UCSD-AML1 (cell line): ENCODE data around the gene PADI4.
A peak's percentile ranks its signal among the peaks of the same experiment; 100 is the strongest.

Source experiments
- DNase-seq: peaks from one replicate; lab custom pipeline; 2025; ENCODE audit not compliant: unreplicated experiment; lab: John Stamatoyannopoulos, UW

The PADI4 gene

DNA sequence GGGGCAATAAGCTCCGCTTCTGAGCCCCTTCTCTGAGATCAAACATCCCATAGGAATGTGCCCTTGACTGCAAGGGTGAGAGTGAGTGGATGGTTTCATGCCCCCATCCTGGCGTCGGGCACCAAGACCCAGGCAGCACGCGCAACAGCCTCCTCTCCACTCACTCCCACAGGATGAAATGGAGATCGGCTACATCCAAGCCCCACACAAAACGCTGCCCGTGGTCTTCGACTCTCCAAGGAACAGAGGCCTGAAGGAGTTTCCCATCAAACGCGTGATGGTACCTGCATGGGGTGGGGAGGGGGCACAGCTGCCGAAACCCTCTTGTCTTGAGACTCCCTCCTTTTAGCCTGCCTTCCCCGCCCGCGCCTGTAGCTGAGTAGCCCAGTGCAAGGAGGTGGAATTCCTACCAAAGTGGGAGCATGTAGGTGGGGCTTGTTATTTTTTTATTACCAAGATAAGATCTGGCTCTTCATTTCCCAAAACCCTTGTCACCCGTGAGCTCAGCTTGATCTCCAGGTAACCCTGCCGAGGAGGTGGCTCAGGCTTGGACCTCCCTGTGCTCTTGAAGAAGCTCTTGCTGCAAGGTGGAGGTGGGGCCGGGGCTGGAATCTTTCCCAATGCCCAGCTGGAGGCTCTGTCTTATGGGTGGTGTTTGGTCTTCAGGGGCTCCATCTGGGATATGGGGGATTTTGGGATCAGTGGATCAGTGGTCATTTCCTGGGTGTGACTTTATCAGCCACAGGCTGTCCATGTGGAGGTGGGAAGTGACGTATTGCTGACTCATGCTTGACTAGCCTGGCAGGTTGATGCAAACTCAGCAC, 40.0 kb downstream of the PADI4 start:
- DNase-seq, result no peak

DNA sequence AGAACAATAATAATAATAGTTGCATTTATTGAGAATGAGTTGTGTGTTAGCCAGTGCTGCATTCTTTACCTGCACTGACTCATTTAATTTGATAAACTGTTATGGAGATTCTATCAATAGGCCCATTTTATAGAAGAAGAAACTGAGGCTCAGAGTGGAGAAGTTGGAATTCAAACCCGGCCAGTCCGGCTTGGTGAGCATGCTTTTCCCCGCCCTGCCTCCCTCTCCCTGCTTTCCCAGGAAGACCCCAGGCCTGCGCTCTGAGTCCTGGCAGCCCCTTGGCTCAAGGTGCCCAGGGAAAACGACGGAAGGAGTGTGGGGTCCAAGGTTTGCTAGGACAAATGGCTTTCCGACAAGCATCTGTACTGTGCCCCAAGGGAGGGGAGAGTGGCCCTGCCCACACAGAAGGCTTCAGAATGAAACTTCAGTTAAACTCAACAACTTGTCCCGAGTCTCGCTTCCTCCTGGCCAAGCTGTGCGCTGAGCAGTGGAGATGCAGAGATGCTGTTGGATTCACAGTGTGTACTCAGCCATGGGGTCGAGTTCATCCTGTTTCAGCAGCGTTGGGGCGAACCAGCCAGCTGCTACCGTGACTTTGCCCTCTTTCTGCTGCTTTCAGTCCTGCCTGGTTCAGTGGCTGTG, 40.7 kb downstream of the PADI4 start:
- DNase-seq, result no peak

DNA sequence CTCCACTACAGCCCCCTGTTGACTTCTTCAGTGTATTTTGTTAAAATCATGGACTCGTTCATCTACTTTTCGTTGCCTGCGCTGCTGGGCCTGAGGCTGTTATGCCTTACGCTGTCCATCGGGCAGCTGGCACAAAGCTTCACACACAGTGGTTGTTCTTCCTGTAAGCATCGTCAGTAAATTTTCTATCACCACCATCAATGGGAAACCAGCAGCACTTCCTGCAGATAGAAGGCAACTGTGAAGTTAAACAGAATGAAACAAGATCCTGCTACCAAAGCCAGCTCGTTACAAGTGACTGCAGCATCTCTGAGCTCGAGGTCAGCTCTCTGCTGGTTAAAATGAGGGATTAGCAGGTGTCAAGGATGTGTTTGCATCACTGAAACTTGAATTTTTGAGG, 42.1 kb downstream of the PADI4 start:
- DNase-seq, result no peak

DNA sequence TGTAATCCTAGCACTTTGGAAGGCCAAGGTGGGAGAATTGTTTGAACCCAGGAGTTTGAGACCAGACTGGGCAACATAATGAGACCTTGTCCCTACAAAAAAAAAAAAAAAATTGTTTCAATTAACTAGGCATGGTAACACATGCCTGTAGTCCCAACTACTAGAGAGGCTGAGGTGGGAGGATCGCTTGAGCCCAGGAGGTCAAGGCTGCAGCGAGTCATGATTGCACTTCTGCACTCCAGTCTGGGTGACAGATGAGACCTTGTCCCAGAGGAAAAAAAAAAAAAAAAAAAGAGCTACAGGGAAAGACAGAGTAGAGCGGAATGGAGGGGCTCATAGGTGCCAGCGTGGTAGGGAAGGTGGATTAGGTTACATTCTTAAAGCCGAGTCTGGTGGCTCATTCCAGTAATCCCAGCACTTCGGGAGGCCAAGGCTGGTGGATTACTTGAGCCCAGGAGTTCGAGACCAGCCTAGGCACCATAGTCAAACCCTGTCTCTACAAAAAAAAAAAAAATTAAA, 43.0 kb downstream of the PADI4 start:
- DNase-seq, result no peak

DNA sequence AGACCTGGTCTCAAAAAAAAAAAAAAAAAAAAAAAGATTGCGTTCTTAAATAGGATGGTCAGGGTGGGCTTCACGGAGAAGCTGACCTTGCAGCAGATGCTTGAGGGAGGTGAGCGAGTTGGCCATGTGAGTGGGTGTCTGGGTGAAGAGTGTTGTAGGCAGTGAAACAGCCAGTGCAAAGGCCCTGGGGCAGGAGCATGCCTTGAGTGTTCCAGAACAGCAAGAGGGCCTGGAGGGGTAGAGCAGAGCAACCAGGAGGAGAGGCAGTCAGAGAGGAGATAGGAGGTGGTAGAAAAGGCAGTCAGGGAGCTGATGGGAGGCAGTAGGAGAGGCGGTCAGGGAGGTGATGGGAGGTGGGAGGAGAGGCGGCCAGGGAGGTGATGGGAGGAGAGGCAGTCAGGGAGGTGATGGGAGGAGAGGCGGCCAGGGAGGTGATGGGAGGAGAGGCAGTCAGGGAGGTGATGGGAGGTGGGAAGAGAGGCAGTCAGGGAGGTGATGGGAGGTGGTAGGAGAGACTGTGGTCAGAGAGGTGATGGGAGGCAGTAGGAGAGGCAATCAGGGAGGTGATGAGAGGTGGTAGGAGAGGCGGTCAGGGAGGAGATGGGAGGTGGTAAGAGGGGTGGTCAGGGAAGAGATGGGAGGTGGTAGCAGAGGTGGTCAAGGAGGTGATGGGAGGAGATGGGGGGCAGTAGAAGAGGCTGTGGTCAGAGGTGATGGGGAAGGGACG, 43.8 kb downstream of the PADI4 start:
- no peak for DNase-seq

DNA sequence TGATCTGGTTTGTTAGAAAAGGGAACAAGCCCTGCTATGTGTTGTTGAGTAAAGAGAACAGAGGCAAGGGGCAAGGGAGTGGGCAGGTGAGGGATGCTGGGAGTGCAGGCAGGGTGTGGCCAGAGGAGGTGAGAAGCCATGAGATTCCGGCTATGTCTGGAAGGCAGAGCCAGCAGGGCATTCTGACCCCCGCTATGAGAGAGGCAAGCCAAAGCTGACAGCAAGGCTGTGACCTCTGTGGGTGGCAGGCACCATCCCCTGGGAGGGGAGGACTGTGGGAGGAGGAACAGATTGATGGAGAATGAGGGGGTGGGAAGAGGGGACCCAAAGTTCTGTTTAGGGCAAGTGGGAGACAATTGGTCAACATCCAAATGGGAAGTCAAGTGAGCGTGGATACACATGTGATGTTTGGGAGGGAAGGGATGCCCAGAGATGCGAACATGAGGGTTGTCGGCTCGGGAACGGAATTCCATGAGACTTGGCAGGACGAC, 44.5 kb downstream of the PADI4 start:
- DNase-seq, result no peak

DNA sequence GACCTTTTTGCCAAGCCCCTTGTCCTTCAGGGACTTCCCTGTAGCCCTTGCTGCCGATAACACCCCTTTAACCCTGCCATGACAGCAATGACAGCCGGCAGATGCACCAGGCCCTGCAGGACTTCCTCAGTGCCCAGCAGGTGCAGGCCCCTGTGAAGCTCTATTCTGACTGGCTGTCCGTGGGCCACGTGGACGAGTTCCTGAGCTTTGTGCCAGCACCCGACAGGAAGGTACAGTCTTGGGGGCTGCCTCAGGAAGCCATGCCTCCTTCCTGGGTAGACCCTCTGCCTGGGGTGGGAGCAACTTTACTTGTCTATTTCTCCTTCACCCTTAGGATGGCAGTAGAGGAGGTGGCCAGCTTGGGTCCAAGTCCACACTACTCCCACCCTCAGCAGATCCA, 47.9 kb downstream of the PADI4 start:
- peak; percentile 36 for DNase-seq

DNA sequence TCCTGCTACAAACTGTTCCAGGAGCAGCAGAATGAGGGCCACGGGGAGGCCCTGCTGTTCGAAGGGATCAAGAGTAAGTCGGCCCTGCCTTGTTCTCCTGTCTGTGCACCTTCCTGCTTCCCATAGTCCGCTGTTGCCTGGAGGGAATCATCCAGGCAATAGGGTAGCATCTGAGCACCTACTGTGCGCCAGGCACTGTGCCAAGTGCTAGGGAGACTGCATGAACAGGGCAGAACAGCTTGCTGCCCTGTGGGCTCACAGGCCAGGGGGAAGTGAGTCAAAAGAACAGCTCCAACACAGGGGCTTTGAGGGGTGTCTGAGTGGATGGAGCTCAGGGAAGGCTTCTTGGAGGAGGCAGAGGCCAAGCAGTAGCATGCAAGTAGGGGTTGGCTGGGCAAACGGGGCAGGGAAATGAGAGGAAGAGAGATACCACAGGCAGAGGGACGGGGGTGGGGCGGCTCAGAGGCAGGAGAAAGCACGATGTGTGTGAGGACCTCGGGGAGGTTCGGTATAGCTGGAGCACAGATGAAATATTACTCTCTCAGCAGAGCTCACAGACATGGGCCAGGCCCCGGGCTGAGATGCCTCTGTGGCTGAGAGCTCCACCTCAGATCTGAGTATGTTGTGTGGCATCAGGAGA, 48.5 kb downstream of the PADI4 start:
- peak; percentile 47 for DNase-seq

DNA sequence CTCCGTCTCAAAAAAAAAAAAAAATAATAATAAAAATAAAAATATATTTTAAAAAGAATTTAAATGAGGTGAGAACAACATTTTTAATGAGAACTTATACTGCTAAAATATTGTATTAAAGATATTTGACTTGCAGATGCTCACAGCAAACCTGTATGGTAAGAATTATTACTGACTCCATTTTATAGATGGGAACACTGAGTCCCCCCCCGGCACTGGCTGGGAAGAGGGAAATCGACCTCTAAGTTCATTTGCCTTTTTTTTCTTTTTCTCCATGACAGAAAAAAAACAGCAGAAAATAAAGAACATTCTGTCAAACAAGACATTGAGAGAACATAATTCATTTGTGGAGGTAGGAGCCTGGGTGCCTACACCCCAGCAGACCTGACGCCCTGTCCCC, 50.6 kb downstream of the PADI4 start:
- DNase-seq, result no peak

DNA sequence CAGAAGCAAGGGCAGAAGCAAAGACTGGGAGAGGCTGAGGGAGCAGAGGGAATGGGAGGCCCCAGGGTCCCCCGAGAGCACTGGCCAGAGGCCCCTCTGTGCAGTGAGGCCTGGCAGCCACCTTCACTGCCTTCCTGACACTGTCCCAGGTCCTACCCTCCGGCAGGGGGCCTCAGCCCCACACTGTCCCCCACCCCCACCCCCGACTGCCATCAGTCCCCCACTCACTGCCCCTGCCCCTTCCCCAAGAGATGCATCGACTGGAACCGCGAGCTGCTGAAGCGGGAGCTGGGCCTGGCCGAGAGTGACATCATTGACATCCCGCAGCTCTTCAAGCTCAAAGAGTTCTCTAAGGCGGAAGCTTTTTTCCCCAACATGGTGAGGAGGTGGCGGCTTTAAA, 51.0 kb downstream of the PADI4 start:
- no peak for DNase-seq

DNA sequence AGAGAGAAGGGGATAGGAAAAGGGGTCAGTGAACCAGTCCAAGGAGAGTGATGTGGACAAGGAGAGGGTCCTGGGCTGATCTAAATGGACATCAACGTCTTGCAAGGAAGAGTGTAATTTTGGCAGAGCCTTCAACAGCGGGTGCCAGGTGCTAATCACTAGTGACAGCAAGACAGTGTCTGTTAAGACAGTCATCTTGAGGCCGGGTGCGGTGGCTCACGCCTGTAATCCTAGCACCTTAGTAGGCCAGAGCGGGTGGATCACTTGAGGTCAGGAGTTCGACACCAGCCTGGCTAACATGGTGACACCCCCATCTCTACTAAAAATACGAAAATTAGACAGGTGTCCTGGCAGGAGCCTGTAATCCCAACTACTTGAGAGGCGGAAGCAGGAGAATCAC, 51.8 kb downstream of the PADI4 start:
- DNase-seq, result no peak

DNA sequence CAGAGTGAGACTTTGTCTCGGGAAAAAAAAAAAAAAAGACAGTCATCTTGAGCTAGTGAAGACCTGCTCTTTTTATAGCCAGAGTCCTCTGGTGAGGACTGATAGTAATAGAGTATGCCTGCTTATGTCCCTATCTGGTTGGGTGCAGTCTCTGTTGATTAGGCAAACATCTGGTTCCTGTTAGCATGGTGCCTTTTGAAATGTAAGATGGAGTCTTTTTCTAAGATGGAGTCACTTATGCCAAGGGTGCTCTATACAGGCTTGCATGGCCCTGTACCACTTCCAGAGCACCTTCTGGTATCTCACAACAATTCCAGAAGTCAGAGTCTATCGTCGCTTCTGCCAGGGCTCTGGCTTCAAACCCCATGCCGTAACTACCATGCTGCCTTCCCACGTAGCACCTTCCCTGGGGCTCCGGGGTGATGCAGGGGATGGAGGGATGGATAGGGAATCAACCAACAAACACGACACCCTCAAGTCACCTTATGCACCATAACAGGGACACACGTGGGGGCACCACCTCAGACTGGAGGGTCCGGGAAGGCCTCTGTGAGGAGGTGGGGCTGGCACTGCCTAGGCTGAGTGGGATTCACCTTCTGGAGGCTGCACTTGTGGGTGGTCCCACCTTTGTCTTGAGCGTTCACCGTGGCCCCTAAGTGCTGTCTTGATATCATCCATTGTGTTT, 52.4 kb downstream of the PADI4 start:
- DNase-seq, result no peak

DNA sequence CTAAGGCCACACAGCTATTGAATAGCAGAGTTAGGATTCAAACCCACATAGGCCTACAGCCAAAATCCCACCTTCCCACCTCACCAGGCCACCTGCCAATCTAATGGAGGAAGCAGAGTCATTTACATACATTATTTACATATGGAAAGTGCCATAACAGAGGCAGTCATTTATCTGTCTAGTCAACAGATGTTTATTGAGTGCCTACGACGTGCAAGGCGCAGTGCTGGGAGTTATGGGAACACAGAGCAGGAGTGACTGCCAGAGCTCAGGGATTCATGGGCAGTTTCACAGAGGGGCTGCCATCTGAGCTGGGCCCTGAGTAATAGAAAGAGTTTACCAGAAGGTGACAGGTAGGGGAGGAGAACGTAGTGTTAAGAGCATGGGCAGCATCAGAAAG, 53.7 kb downstream of the PADI4 start:
- DNase-seq, result no peak

DNA sequence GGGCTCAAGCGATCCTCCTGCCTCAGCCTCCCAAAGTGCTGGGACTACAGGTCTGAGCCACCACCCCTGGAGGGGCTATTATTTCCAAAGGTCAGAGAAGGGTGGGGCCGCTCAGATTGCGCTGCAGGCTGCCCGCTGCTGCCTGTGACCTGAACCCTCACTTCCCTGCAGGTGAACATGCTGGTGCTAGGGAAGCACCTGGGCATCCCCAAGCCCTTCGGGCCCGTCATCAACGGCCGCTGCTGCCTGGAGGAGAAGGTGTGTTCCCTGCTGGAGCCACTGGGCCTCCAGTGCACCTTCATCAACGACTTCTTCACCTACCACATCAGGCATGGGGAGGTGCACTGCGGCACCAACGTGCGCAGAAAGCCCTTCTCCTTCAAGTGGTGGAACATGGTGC, 55.4 kb downstream of the PADI4 start:
- DNase-seq, result no peak

DNA sequence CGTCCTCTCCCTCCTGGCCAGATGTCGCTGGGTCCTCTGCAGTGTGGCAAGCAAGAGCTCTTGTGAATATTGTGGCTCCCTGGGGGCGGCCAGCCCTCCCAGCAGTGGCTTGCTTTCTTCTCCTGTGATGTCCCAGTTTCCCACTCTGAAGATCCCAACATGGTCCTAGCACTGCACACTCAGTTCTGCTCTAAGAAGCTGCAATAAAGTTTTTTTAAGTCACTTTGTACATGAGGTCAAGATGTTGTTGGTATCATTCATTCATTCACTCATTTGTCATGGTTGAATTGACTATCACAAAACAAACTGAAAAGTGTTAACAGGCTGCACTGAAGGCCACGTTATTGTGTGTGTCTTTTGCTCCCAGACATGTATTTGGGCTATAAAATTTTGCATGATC, 55.8 kb downstream of the PADI4 start:
- DNase-seq, result no peak

DNA sequence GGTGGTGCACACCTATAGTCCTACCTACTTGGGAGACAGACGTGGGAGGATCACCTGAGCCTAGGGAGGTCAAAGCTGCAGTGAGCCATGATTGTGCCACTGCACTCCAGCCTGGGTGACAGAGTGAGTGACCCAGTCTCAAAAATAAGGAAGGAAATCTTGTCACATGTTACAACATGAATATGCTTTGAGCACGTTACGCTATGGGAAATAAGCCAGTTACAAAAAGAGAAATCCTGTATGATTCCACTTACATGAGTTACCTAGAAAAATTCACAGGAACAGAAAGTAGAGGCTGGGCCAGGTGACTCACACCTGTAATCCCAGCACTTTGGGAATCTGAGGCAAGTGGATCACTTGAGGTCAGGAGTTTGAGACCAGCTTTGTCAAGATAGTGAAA, 57.3 kb downstream of the PADI4 start:
- DNase-seq, result no peak

DNA sequence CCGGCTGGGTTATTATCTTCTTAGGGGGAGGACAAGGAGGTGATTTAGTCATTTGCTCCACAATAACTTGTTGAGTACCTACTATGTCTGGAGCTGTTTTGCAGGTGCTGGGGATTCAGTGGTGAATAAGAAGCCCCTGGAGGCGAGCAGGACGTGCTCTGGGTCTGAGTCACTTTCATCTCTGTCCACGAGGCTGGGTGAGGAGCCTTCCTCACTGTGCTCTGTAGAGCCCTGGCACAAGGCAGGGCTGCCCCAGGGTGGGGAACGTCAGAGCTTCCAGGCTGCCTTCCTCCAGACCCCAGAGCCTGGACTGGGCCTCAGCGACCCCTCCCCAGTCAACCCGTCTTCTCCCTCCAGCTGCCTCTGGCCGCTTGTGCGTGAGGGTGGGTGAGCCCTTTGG, 61.5 kb downstream of the PADI4 start:
- DNase-seq, result no peak

DNA sequence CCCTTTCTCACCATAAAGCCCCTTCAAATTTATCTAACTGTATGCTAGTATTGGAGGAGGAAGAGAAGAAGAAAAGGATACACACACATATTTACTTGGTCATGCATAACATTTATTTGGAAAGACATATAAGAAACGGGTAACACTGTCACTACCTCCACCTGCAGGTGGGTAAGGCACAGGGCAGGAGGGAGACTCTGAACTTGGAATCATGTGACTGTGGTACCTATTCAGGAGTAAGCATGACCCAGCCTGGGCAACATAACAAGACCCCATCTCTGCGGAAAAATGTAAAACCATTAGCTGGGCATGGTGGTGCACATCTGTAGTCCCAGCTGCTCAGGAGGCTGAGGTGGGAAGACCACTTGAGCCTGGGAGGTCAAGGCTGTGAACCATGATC, 62.6 kb downstream of the PADI4 start:
- DNase-seq, result no peak

DNA sequence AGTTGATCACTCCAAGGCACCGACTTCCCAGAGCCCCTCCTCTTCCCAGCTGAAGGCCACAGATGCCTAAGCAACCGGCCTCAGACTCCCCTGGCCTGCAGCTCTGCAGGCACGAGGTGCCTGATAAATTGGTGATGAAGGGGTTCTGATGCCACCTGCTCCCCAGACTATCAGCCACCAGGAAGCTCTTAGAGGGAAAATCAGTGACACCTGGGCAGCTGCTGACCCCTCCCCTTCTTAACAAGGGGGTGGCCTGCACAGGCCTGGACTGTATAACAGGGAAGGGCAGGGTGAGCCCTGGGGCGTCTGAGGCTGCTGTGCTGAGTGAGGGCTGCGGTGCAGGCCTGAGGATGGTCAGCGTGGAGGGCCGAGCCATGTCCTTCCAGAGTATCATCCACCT, 63.9 kb downstream of the PADI4 start, which contains the start of gene PADI6:
TSS of gene PADI6 (plus strand) at position 301 of the 400 bp plus-strand sequence. CDS start at position 351, 50 bp downstream.
- DNase-seq, result no peak

DNA sequence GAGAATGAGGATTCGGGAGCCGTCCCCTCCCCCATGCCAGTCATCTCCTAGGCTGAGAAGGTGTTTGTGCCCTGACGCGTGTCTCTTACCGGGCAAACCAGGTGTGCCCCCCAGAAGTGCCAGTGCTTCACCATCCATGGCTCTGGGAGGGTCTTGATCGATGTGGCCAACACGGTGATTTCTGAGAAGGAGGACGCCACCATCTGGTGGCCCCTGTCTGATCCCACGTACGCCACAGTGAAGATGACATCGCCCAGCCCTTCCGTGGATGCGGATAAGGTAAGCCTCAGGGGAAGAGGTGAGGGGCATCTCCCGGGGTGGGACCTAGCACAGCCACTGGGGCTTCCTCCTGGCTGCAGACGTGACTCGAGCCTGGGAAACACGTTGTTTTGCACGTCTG, 65.0 kb downstream of the PADI4 start:
- DNase-seq, result no peak

DNA sequence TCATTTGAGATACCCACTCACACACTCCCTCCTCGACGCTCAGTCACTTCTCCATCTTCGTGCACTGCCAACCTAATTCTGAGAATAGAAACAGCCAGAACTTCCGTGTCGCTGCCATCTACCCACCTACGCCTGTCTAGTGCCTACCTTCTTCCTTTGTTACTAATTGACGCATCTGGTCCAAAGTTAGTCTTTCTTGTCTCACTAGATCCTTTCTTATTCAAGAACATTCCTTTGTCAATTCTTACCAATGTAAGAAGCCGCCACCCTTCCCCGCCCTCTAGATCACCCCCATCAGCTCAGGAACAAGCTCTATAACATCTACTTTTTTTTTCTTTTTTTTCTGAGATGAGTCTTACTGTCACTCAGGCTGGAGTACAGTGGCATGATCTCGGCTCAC, 67.7 kb downstream of the PADI4 start:
- no peak for DNase-seq
